HEK293 (cell line): ENCODE measurements around the gene ATXN10.

Experiments
- CTCF ChIA-PET: fragments of 350-600 bp; formaldehyde crosslinking; extraction: SDS; loops from one replicate; lab custom pipeline; 2021; ENCODE audit warnings: antibody characterized with exemption; lab: Yijun Ruan, JAX
- POLR2A ChIA-PET: fragments of 300-600 bp; formaldehyde crosslinking; extraction: SDS; loops from one replicate; lab custom pipeline; 2020; ENCODE audit warnings: antibody characterized with exemption, inconsistent platforms; lab: Yijun Ruan, JAX
- H3K27ac ChIP-seq: fragments of 200-500 bp; sonication (Bioruptor generic); 2 replicates; pipeline ENCODE4 v1.5.1; 2014; ENCODE audit warnings: low read depth, low read length, control low read depth, inconsistent platforms; ENCODE audit errors: extremely low read depth
- H3K36me3 ChIP-seq, 2 experiments: fragments of 200-500 bp in 1 of 2; sonication (Bioruptor generic) in 1 of 2; 1 replicate in 1 of 2; 2 replicates in 1 of 2; pipeline ENCODE4 v1.5.1; 2014 to 2017; ENCODE audit warnings: inconsistent platforms in 2 of 2, low read length in 2 of 2; ENCODE audit not compliant: control insufficient read depth in 2 of 2, insufficient read depth in 1 of 2
- H3K4me1 ChIP-seq: fragments of 200-500 bp; sonication (Bioruptor generic); 2 replicates; pipeline ENCODE4 v1.5.1; 2014; ENCODE audit warnings: mild to moderate bottlenecking, low read length, inconsistent platforms; ENCODE audit not compliant: control insufficient read depth, insufficient read depth
- H3K4me3 ChIP-seq: 2 replicates; pipeline ENCODE4 v1.5.1; 2011; ENCODE audit warnings: low read depth, mild to moderate bottlenecking, control low read depth, low read length, moderate library complexity
- H3K9me3 ChIP-seq: fragments of 200-500 bp; sonication (Bioruptor generic); 2 replicates; pipeline ENCODE4 v1.5.1; 2014; ENCODE audit warnings: low read depth, low read length, inconsistent platforms; ENCODE audit not compliant: control insufficient read depth, insufficient read depth
- BCL11B ChIP-seq: fragments of 450-650 bp; formaldehyde crosslinking; IDR thresholded peaks from 2 replicates; pipeline ENCODE4 v1.5.1; 2016; ENCODE audit warnings: low read depth, missing biosample characterization, missing genetic modification characterization
- KLF10 ChIP-seq: fragments of 450-650 bp; IDR thresholded peaks from 2 replicates; pipeline ENCODE4 v1.5.1; 2018; ENCODE audit warnings: missing biosample characterization, mild to moderate bottlenecking, missing genetic modification characterization
- KLF7 ChIP-seq: fragments of 450-650 bp; formaldehyde crosslinking; IDR thresholded peaks from 2 replicates; pipeline ENCODE4 v1.5.1; 2016; ENCODE audit warnings: missing biosample characterization, missing genetic modification characterization, borderline replicate concordance
- OSR2 ChIP-seq: fragments of 450-650 bp; formaldehyde crosslinking; IDR thresholded peaks from 2 replicates; pipeline ENCODE4 v1.5.1; 2016; ENCODE audit warnings: missing biosample characterization, missing genetic modification characterization
- RBAK ChIP-seq: fragments of 450-650 bp; formaldehyde crosslinking; IDR thresholded peaks from 2 replicates; pipeline ENCODE4 v1.5.1; 2016; ENCODE audit warnings: missing biosample characterization, missing genetic modification characterization
- ZNF157 ChIP-seq: fragments of 450-650 bp; formaldehyde crosslinking; IDR thresholded peaks from 2 replicates; pipeline ENCODE4 v1.5.1; 2016; ENCODE audit warnings: missing biosample characterization, missing genetic modification characterization
- ZNF169 ChIP-seq: fragments of 450-650 bp; formaldehyde crosslinking; IDR thresholded peaks from 2 replicates; pipeline ENCODE4 v1.5.1; 2016; ENCODE audit warnings: missing biosample characterization, missing genetic modification characterization
- ZNF214 ChIP-seq: fragments of 450-650 bp; formaldehyde crosslinking; IDR thresholded peaks from 2 replicates; pipeline ENCODE4 v1.5.1; 2017; ENCODE audit warnings: missing biosample characterization, mild to moderate bottlenecking, missing genetic modification characterization, borderline replicate concordance
- ZNF223 ChIP-seq: fragments of 450-650 bp; formaldehyde crosslinking; IDR thresholded peaks from 2 replicates; pipeline ENCODE4 v1.5.1; 2016; ENCODE audit warnings: missing biosample characterization, missing genetic modification characterization
- ZNF23 ChIP-seq: fragments of 450-650 bp; formaldehyde crosslinking; IDR thresholded peaks from 2 replicates; pipeline ENCODE4 v1.5.1; 2016; ENCODE audit warnings: missing biosample characterization, missing genetic modification characterization, borderline replicate concordance
- ZNF266 ChIP-seq: fragments of 450-650 bp; formaldehyde crosslinking; IDR thresholded peaks from 2 replicates; pipeline ENCODE4 v1.5.1; 2016; ENCODE audit warnings: missing biosample characterization, missing genetic modification characterization, low read depth
- ZNF473 ChIP-seq: fragments of 450-650 bp; formaldehyde crosslinking; IDR thresholded peaks from 2 replicates; pipeline ENCODE4 v1.5.1; 2017; ENCODE audit warnings: missing biosample characterization, missing genetic modification characterization
- ZNF558 ChIP-seq: fragments of 450-650 bp; formaldehyde crosslinking; IDR thresholded peaks from 2 replicates; pipeline ENCODE4 v1.5.1; 2016; ENCODE audit warnings: missing biosample characterization, missing genetic modification characterization
- ZNF621 ChIP-seq: fragments of 450-650 bp; formaldehyde crosslinking; IDR thresholded peaks from 2 replicates; pipeline ENCODE4 v1.5.1; 2017; ENCODE audit warnings: missing biosample characterization, missing genetic modification characterization
- ZNF623 ChIP-seq: fragments of 450-650 bp; formaldehyde crosslinking; IDR thresholded peaks from 2 replicates; pipeline ENCODE4 v1.5.1; 2016; ENCODE audit warnings: missing biosample characterization, missing genetic modification characterization
- ZNF658 ChIP-seq: fragments of 450-650 bp; formaldehyde crosslinking; IDR thresholded peaks from 2 replicates; pipeline ENCODE4; 2016; ENCODE audit warnings: missing biosample characterization, missing genetic modification characterization
- ZNF664 ChIP-seq: fragments of 450-650 bp; formaldehyde crosslinking; IDR thresholded peaks from 2 replicates; pipeline ENCODE4 v1.5.1; 2016; ENCODE audit warnings: missing biosample characterization, missing genetic modification characterization
- ZNF785 ChIP-seq: fragments of 450-650 bp; formaldehyde crosslinking; IDR thresholded peaks from 2 replicates; pipeline ENCODE4 v1.5.1; 2016; ENCODE audit warnings: missing biosample characterization, missing genetic modification characterization
- ZSCAN16 ChIP-seq: fragments of 450-650 bp; formaldehyde crosslinking; IDR thresholded peaks from 2 replicates; pipeline ENCODE4 v1.5.1; 2016; ENCODE audit warnings: missing biosample characterization, missing genetic modification characterization
- ZXDB ChIP-seq: fragments of 450-650 bp; formaldehyde crosslinking; IDR thresholded peaks from 2 replicates; pipeline ENCODE4 v1.5.1; 2016; ENCODE audit warnings: missing biosample characterization, missing genetic modification characterization
- TF ChIP-seq, protein P1 (sequence below): fragments of 450-650 bp; formaldehyde crosslinking; IDR thresholded peaks from 2 replicates; pipeline ENCODE4 v1.5.1; 2016; ENCODE audit warnings: missing biosample characterization, missing genetic modification characterization, low read depth
- TF ChIP-seq, protein P2 (sequence below): sonication (generic); formaldehyde crosslinking; IDR thresholded peaks from 2 replicates; pipeline ENCODE4 v1.8.1; 2022; ENCODE audit warnings: mild to moderate bottlenecking, moderate library complexity, missing genetic modification reagents

Gene ATXN10

DNA sequence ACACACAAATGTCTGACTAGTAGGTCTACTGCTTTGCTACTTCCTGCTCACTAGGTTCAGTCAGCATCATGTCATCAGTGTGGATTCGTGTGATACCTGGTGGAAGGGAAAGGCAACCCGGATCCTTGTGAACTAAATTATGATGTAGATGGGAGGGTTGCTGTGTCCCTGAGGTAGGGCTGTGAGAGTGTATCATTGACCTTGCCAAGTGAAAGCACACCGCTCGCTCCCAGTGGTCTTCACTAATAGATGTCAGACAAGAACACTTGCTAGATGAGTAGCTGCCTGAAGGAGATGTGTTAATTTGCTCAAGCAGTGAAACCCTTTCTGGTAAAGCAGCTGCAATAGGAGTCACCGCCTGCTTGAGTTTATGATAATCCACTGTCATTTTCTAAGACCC is 185.9 kb downstream of the ATXN10 start:
- H3K27ac ChIP-seq, result no peak overlapping the region
- ChIA-PET POLR2A (no interaction called here), CTCF (no interaction called here)
- H3K4me1 ChIP-seq, result no peaks in the 10 kb centered on the region
- H3K4me3 ChIP-seq, result no peak overlapping the region
- H3K36me3 ChIP-seq, result peaks cover 0 to 25% of the 10 kb centered on the region in 2 experiments; a peak in 1 of 3 replicates
- H3K9me3 ChIP-seq, result no peaks in the 10 kb centered on the region
- TF ChIP-seq ZNF157 (tag by site-specific recombination) (peak; percentile 95), ZNF785 (tag by site-specific recombination) (no peak)

DNA sequence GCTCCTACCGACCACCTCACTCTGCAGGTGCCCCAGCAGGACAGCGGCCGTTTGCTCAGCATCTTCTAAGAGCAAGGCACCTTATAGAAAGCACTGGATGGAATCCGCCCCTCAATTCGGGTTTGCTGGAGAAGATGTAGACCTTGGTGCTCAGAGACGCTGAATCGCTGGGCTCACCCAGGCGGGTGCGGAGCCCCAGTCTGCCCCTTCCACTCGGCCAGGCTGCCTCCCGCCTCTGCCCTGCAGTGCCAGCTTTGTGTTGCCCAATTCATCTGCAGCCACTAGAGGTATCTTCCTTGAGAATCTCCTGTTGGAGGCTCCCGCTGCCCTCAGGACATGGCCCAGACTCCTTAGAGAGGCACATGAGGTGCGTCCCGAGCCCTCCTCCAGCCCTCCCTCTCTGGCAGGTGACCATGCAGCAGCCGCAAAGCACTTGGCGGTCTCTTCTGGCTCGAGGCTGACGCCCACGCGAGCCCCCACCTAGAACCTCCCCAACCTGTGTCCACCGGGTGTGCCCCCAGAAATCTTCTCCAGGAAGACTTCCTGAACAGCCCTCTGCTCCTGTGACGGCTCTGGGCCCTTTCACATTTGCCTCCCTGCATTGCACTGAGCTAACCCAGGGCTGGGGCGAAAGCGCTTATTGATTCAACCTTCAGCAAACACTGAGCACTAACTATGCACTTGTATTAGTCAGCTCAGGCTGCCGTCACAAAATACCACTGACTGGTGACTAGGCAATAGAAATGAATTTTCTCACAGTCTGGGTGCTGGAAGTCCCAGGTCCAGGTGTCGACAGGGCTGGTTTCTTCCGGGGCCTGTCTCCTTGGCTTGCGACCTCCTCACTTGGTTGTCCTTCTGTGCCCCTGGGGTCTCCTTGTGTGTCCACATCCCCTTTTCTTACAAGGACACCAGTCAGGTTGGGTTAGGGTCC is 187.9 kb downstream of the ATXN10 start:
- peaks cover 0 to 22% of the 10 kb centered on the region in 2 experiments; a peak in 1 of 3 replicates for H3K36me3 ChIP-seq
- TF ChIP-seq KLF10 (tag by site-specific recombination), result no peak
- no peak for TF ChIP-seq ZNF473 (tag by site-specific recombination)
- no peak for TF ChIP-seq ZNF214 (tag by site-specific recombination)
- no peak for TF ChIP-seq ZNF558 (tag by site-specific recombination)
- TF ChIP-seq KLF7 (tag by site-specific recombination), result no peak
- TF ChIP-seq ZNF623 (tag by site-specific recombination), result no peak
- TF ChIP-seq ZNF664, result no peak
- no peak for TF ChIP-seq ZNF23
- no peak for TF ChIP-seq BCL11B (tag by site-specific recombination)
- TF ChIP-seq ZNF169 (tag by site-specific recombination), result no peak
- TF ChIP-seq ZNF658 (tag by site-specific recombination), result no peak
- TF ChIP-seq, protein P1, sequence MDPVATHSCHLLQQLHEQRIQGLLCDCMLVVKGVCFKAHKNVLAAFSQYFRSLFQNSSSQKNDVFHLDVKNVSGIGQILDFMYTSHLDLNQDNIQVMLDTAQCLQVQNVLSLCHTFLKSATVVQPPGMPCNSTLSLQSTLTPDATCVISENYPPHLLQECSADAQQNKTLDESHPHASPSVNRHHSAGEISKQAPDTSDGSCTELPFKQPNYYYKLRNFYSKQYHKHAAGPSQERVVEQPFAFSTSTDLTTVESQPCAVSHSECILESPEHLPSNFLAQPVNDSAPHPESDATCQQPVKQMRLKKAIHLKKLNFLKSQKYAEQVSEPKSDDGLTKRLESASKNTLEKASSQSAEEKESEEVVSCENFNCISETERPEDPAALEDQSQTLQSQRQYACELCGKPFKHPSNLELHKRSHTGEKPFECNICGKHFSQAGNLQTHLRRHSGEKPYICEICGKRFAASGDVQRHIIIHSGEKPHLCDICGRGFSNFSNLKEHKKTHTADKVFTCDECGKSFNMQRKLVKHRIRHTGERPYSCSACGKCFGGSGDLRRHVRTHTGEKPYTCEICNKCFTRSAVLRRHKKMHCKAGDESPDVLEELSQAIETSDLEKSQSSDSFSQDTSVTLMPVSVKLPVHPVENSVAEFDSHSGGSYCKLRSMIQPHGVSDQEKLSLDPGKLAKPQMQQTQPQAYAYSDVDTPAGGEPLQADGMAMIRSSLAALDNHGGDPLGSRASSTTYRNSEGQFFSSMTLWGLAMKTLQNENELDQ (tag by site-specific recombination), result no peak
- no peak for TF ChIP-seq ZNF223 (tag by site-specific recombination)
- CTCF ChIA-PET, result interaction anchor here (0.6 to 0.7 kb wide), 2 partner anchors 69 to 74 kb away, joined by 3 to 7 read pairs; no protein-coding TSS in a partner anchor
- H3K9me3 ChIP-seq, result no peaks in the 10 kb centered on the region
- no peak overlapping the region for H3K4me3 ChIP-seq
- POLR2A ChIA-PET, result no interaction called here
- no peaks in the 10 kb centered on the region for H3K4me1 ChIP-seq
- no peak overlapping the region for H3K27ac ChIP-seq

DNA sequence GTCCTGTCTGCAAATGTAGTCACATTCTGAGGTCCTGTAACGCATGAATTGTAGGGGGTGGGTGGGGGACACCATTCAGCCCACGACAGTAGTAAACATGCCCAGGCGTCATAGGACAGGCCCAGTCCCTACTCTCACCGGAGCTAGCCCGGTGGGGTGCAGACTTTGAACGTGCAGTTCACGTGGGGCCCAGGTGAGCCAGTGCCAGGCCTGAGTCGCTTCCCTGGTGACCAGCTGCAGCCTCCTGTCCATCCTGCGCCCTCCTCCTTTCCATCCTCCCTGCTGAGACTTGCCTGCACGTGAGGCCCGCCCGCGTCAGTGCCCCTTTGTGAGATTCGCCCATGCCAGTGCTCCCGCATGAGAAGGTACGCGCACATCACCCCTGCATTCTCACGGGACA is 188.6 kb downstream of the ATXN10 start:
- TF ChIP-seq ZNF621 (tag by site-specific recombination) (no peak), ZSCAN16 (no peak), ZXDB (tag by site-specific recombination) (no peak), RBAK (tag by site-specific recombination) (no peak), OSR2 (tag by site-specific recombination) (no peak), ZNF266 (tag by site-specific recombination) (no peak)
- TF ChIP-seq, protein P2, sequence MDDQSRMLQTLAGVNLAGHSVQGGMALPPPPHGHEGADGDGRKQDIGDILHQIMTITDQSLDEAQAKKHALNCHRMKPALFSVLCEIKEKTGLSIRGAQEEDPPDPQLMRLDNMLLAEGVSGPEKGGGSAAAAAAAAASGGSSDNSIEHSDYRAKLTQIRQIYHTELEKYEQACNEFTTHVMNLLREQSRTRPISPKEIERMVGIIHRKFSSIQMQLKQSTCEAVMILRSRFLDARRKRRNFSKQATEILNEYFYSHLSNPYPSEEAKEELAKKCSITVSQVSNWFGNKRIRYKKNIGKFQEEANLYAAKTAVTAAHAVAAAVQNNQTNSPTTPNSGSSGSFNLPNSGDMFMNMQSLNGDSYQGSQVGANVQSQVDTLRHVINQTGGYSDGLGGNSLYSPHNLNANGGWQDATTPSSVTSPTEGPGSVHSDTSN (CRISPR knock-in tag), result no peak
- TF ChIP-seq, all 188 proteins: peak for 0
- no peaks in the 10 kb centered on the region for H3K4me1 ChIP-seq
- H3K4me3 ChIP-seq, result no peak overlapping the region
- ChIA-PET POLR2A (no interaction called here), CTCF (interaction anchor here (0.7 kb wide), 1 partner anchor 69 kb away, joined by 7 read pairs; no protein-coding TSS in a partner anchor)
- H3K9me3 ChIP-seq, result no peaks in the 10 kb centered on the region
- peaks cover 0 to 19% of the 10 kb centered on the region in 2 experiments; a peak in 1 of 3 replicates for H3K36me3 ChIP-seq
- no peak overlapping the region for H3K27ac ChIP-seq
